T-helper 1 cell (primary cell): ENCODE results near the gene HELB.

ENCODE experiments used
- DNase-seq, 5 donors: peaks; one replicate each; pipeline ENCODE4 v3.0.0-alpha.2; 2012 to 2020

The HELB gene

GRCh38 chr12:66303316-66303804 lies 1.1 kb downstream of the HELB start:
- DNase-seq = peak in 1 of 5 donors; percentile 79

- peak in 1 of 5 donors; percentile 18 for DNase-seq
Measured at GRCh38 chr12:66304296-66304900, 2.1 kb downstream of the HELB start.

- DNase-seq = no peak
Measured at GRCh38 chr12:66309606-66310005, 7.3 kb downstream of the HELB start.

- DNase-seq = no peak
Measured at GRCh38 chr12:66312189-66312588, 9.9 kb downstream of the HELB start.

- no peak for DNase-seq
Measured at GRCh38 chr12:66314278-66314677, 12.0 kb downstream of the HELB start.

GRCh38 chr12:66319266-66319954 lies 17.1 kb downstream of the HELB start:
- DNase-seq = no peak

- no peak for DNase-seq
Measured at GRCh38 chr12:66320996-66321395, 18.7 kb downstream of the HELB start.

- no peak for DNase-seq
Measured at GRCh38 chr12:66321435-66321834, 19.1 kb downstream of the HELB start.

GRCh38 chr12:66323017-66323416 lies 20.7 kb downstream of the HELB start:
- no peak for DNase-seq

- no peak for DNase-seq
Measured at GRCh38 chr12:66329941-66330340, 27.6 kb downstream of the HELB start.

- DNase-seq = no peak
Measured at GRCh38 chr12:66331016-66331415, 28.7 kb downstream of the HELB start.

GRCh38 chr12:66331814-66332213 lies 29.5 kb downstream of the HELB start:
- DNase-seq = no peak

GRCh38 chr12:66335746-66336145 lies 33.5 kb downstream of the HELB start:
- no peak for DNase-seq

- DNase-seq = no peak
Measured at GRCh38 chr12:66337381-66338010, 35.2 kb downstream of the HELB start.

- DNase-seq = no peak
Measured at GRCh38 chr12:66340131-66340530, 37.8 kb downstream of the HELB start.

GRCh38 chr12:66341126-66341525 lies 38.8 kb downstream of the HELB start:
- no peak for DNase-seq

- DNase-seq = no peak
Measured at GRCh38 chr12:66345212-66345611, 42.9 kb downstream of the HELB start.

- DNase-seq = no peak
Measured at GRCh38 chr12:66345956-66346355, 43.7 kb downstream of the HELB start.

- DNase-seq = no peak
Measured at GRCh38 chr12:66351301-66351700, 49.0 kb downstream of the HELB start.

GRCh38 chr12:66352197-66352596 lies 49.9 kb downstream of the HELB start:
- DNase-seq = no peak

GRCh38 chr12:66352899-66353298 lies 50.6 kb downstream of the HELB start:
- DNase-seq = no peak

GRCh38 chr12:66354291-66354690 lies 52.0 kb downstream of the HELB start:
- no peak for DNase-seq

- DNase-seq = no peak
Measured at GRCh38 chr12:66359300-66359699, 57.0 kb downstream of the HELB start.

- no peak for DNase-seq
Measured at GRCh38 chr12:66361703-66362102, 59.4 kb downstream of the HELB start.
